Adrenal gland (tissue), 12 donors: ENCODE results near the gene CCDC80. TPM values are rescaled to one million over a fixed set of nuclear protein-coding genes. Genes with fewer than 3 reads are reported as not detected.

Source experiments
- DNase-seq, 7 donors: peaks; one replicate each; pipeline ENCODE4 v3.0.0-alpha.2; 2019 to 2020
- H3K27ac ChIP-seq, 5 donors: fragments of 200-600 bp; sonication (generic) in 4 of 5; 1 replicate in 3 of 5; 2 replicates in 2 of 5; pipeline versions ENCODE4 v1.5.1 to v1.8.0; 2016 to 2020; ENCODE audit warnings: mild to moderate bottlenecking in 1 of 5
- H3K27me3 ChIP-seq: fragments of 200-600 bp; 2 replicates; pipeline ENCODE4 v1.8.0; 2021
- H3K36me3 ChIP-seq, 2 donors: fragments of 200-600 bp; replicated peaks in 1 of 2; 1 replicate in 1 of 2; 2 replicates in 1 of 2; pipeline versions ENCODE4 v1.5.1 to v1.8.0; 2018 to 2022
- H3K4me1 ChIP-seq, 2 donors: fragments of 200-600 bp; replicated peaks in 1 of 2; 1 replicate in 1 of 2; 2 replicates in 1 of 2; pipeline versions ENCODE4 v1.5.1 to v1.8.0; 2018 to 2021
- H3K4me3 ChIP-seq, 4 donors: fragments of 200-600 bp; sonication (generic) in 3 of 4; one replicate each; pipeline ENCODE4 v1.5.1; 2016 to 2018
- H3K9me3 ChIP-seq, 3 donors: fragments of 200-600 bp; sonication (generic) in 1 of 3; replicated peaks in 1 of 3; 1 replicate in 2 of 3; 2 replicates in 1 of 3; pipeline versions ENCODE4 v1.5.1 to v1.8.0; 2016 to 2021
- CTCF ChIP-seq, 6 experiments: fragments of 450-650 bp in 4 of 6; fragments of 200-600 bp in 2 of 6; sonication (generic) in 1 of 6; IDR thresholded peaks; 1 replicate in 5 of 6; 2 replicates in 1 of 6; pipeline versions ENCODE4 v1.5.1 to v1.8.0; 2016 to 2021; ENCODE audit warnings: antibody characterized with exemption in 6 of 6, mild to moderate bottlenecking in 2 of 6, moderate library complexity in 1 of 6
- POLR2A ChIP-seq, 2 donors: fragments of 450-650 bp; IDR thresholded peaks; one replicate each; pipeline ENCODE4 v1.6.1; 2017; ENCODE audit warnings: antibody characterized with exemption in 2 of 2, mild to moderate bottlenecking in 2 of 2, moderate library complexity in 1 of 2
- WGBS, 4 donors: extraction: QIAGEN DNeasy Blood & Tissue Kit in 2 of 4; methylation state at CpG; one replicate each; pipeline versions ENCODE4 v1.1.5 to v1.1.7; 2013 to 2017; 5-methylcytosine and 5-hydroxymethylcytosine counted together
- intact Hi-C, 2 donors: fragments of 100-400 bp; cut with DNase I; formaldehyde crosslinking; loops; one replicate each; pipeline versions ENCODE4 v1.14.1 to v1.15.0; 2022 to 2023
- polyA plus RNA-seq, 3 donors: library from polyadenylated mRNA; stranded (reverse); fragments of 200-250 nt in 2 of 3; fragments of 350-450 nt in 1 of 3; fragmentation: Illumina TruSeq in 1 of 3; extraction: RNeasy Lipid Tissue Mini Kit (QIAGEN cat#74804) in 1 of 3; gene quantifications; one replicate each; pipeline ENCODE4 v1.2.3, GENCODE V29; 2013 to 2014
- total RNA-seq, 9 donors: library from RNA; depleted of rRNA in 4 of 9; stranded (reverse); fragments of >200 nt in 4 of 9; fragments of 120-200 nt in 1 of 9; fragmentation: NEBNext Ultra II Directional in 1 of 9; extraction: Animal tissue kit (Norgen Biotek cat#: 25700) in 1 of 9; gene quantifications; one replicate each; pipeline versions ENCODE4 v1.1.0 to v1.2.4, GENCODE V29; 2013 to 2023
- donor health status: healthy with polysubstance abuse.
- donor health status: Bipolar disorder and iron deficiency.
- donor health status: DM: yes; HTN: yes; CAD: no.
- donor health status: DM: no; HTN: no; CAD: no.
- donor health status: DM: no; HTN: no; CAD: no.
- donor health status: DM: yes; HTN: yes; CAD: no.

CCDC80 gene
- total and polyA plus RNA-seq, 12 donors, result 5.7 to 65.3 (median 17.9) TPM

- intact Hi-C loops, result no loop called here
- no peak overlapping the region for H3K4me3 ChIP-seq
- H3K36me3 ChIP-seq, result no peaks in the 10 kb centered on the region
- H3K4me1 ChIP-seq, result peaks cover 10 to 33% of the 10 kb centered on the region in 2 donors
- H3K27ac ChIP-seq, result no peak overlapping the region
- no peak for DNase-seq
- WGBS, 4 donors, result 92 to 97% (median 94%) methylated on average over 16 to 17 of the region's 17 CpGs
- H3K9me3 ChIP-seq, result no peaks in the 10 kb centered on the region
- TF ChIP-seq CTCF (IDR thresholded peaks at IDR 0.05) (no peak), POLR2A (IDR thresholded peaks at IDR 0.05) (no peak)
- no peaks in the 10 kb centered on the region for H3K27me3 ChIP-seq
Measured at GRCh38 chr3:112638327-112639020, 2.5 kb downstream of the CCDC80 start.

- Histone ChIP-seq H3K27me3 (no peaks in the 10 kb centered on the region), H3K9me3 (no peaks in the 10 kb centered on the region), H3K4me3 (no peak overlapping the region), H3K4me1 (peaks cover 6 to 25% of the 10 kb centered on the region in 2 donors), H3K27ac (no peak overlapping the region), H3K36me3 (no peaks in the 10 kb centered on the region)
- DNase-seq, result no peak
- TF ChIP-seq POLR2A (IDR thresholded peaks at IDR 0.05), result no peak
- no peak for TF ChIP-seq CTCF (IDR thresholded peaks at IDR 0.05)
- WGBS, 4 donors, result 77 to 89% (median 87%) methylated on average over 4 of the region's 4 CpGs
- intact Hi-C loops, result no loop called here
Measured at GRCh38 chr3:112637700-112638099, 3.2 kb downstream of the CCDC80 start.

DNA sequence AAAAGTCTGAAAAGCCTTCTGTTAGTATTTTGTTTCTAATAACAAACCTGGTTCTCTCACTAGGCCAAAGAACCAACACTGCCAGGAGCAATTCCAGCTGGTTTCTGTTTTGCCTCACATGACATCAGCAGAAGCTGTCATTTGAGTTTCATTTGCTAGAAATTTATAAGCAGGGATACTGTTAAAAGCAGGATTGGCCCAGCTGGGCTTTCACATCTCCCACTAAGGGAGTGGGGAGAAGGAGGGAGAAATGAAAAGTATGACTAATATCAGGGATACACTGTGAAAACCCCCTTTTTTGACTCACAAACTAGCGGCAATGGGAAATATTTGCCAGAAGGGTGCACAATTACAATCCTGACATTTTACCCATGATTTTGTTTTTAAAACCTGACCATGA is 5.3 kb downstream of the CCDC80 start:
- Histone ChIP-seq H3K27me3 (no peaks in the 10 kb centered on the region), H3K4me1 (peaks cover 0 to 16% of the 10 kb centered on the region in 2 donors), H3K4me3 (no peak overlapping the region), H3K9me3 (no peaks in the 10 kb centered on the region), H3K27ac (peak overlapping the region in 2 of 5 donors; percentile 39 to 55), H3K36me3 (no peaks in the 10 kb centered on the region)
- WGBS, 4 donors, result 41 to 71% (median 53%) methylated on average over 1 of the region's 1 CpG
- TF ChIP-seq CTCF (IDR thresholded peaks at IDR 0.05), result no peak
- TF ChIP-seq POLR2A (IDR thresholded peaks at IDR 0.05), result no peak
- peak in 3 of 7 donors; percentile 14 to 85 (median 45) for DNase-seq
- intact Hi-C loops, result no loop called here

- Histone ChIP-seq H3K36me3 (no peaks in the 10 kb centered on the region), H3K27me3 (no peaks in the 10 kb centered on the region), H3K4me3 (no peak overlapping the region), H3K27ac (peak overlapping the region in 2 of 5 donors; percentile 28 to 55), H3K9me3 (no peaks in the 10 kb centered on the region), H3K4me1 (peaks cover 0 to 9% of the 10 kb centered on the region in 2 donors)
- TF ChIP-seq POLR2A (IDR thresholded peaks at IDR 0.05), result no peak
- TF ChIP-seq CTCF (IDR thresholded peaks at IDR 0.05), result no peak
- intact Hi-C loops, result no loop called here
- WGBS, 4 donors, result 79 to 93% (median 87%) methylated on average over 4 of the region's 4 CpGs
- no peak for DNase-seq
Measured at GRCh38 chr3:112634786-112635541, 6.0 kb downstream of the CCDC80 start.
